Measurements from ENCODE around the gene FGF21. TPM values are rescaled to one million over a fixed set of nuclear protein-coding genes. Genes with fewer than 3 reads are reported as not detected.
"Not testable (repeated sequence)": the region's sequence is repeated elsewhere in the genome, so short reads cannot be mapped to it uniquely, and the experiment has no call there.

FGF21 gene
- polyA plus RNA-seq, 3 donors = not detected

DNA sequence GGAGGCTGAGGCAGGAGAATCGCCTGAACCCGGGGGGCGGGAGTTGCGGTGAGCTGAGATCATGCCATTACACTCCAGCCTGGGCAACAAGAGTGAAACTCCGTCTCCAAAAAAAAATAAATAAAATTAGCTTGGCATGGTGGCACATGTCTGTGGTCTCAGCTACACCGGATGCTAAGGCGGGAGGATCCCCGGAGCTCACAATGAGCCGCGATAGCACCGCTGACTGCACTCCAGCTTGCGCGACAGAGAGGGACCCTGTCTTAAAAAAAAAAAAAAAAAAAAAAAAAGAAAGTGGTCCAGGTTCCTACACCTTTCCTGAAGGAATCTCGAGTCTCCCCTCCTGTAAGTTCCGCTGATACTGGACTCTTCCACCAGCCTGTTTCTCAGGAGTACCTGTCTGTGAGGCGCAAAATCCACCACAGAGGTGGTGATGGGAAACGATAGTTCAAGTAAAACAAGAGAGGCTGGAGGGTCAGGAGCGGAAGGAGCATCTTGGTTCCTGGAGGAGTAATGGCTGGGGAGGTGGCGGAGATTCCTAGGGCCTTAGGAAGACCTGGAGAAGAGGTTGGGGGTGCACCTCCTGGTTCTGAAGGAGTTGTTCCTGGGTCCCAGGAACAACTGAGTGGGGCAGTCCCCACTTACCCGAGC, 3.4 kb upstream of the FGF21 start:
- no peak for DNase-seq

DNA sequence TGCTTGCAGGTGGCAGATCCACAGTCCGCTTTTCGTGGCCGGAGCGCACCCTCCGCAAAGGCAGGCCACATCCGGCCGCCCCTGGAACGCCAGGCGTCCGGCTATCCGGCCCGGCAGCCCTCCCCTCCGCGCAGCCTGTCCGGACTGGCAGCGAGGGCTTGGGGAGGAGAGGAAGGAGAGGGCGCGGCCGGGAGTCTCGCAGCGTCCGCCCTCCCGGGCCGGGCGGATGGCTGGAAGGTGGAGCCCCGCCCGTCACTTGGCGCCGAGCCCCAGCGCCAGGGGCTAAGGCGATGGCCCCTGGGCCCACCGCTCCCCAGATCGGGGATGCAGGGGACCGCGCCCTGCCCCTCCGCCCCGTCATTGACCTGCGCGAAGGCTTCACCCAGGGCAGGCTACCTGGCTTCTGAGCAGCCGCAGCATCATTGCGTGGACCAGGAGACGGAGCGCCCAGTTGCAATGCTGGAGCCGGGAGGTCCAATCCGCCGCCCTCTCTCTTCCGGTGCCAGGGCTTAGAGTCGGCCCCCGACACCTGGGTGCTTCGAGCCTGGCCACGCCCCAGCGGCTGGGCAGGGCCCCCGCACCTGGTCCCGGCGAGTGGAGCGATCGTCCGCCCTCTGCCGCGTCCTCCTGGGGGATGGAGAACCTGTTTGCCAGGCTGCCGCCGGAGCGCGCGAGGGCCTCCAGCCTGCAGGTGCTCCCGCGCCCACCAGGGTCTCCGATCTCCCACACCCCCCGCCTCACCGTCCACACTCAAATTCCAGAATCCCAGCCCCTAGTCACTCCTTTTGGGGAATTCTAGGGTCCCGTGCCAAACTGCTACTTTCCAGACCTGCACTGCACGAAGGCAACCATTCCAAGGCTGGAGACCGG, 2.6 kb upstream of the FGF21 start, which contains the start of gene FUT1:
Gene FUT1 (minus strand): TSS at position 146 of the 870 bp plus-strand sequence. CDS start 1,360 bp downstream, outside the sequence.
- peak; percentile 80 for DNase-seq

DNA sequence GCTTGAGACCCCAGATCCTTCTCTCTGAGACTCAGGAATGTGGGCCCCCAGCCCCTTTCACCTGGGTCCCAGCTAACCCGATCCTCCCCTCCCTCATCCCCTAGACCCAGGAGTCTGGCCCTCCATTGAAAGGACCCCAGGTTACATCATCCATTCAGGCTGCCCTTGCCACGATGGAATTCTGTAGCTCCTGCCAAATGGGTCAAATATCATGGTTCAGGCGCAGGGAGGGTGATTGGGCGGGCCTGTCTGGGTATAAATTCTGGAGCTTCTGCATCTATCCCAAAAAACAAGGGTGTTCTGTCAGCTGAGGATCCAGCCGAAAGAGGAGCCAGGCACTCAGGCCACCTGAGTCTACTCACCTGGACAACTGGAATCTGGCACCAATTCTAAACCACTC, 463 bp downstream of the FGF21 start:
- no peak for DNase-seq

DNA sequence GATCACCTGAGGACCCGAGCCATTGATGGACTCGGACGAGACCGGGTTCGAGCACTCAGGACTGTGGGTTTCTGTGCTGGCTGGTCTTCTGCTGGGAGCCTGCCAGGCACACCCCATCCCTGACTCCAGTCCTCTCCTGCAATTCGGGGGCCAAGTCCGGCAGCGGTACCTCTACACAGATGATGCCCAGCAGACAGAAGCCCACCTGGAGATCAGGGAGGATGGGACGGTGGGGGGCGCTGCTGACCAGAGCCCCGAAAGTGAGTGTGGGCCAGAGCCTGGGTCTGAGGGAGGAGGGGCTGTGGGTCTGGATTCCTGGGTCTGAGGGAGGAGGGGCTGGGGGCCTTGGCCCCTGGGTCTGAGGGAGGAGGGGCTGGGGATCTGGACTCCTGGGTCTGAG, 888 bp downstream of the FGF21 start:
- DNase-seq = no peak

DNA sequence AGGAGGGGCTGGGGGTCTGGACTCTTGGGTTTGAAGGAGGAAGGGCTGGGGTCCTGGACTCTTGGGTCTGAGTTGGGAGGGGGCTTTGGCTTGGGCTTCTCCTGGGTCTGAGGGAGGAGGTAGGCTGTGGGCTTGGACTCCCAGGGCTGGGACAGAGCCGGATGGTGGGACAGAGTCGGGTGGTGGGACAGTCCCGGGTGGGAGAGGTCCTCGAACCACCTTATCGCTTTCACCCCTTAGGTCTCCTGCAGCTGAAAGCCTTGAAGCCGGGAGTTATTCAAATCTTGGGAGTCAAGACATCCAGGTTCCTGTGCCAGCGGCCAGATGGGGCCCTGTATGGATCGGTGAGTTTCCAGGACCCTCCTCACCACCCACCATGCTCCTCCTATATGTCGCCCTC, 1.4 kb downstream of the FGF21 start:
- no peak for DNase-seq

DNA sequence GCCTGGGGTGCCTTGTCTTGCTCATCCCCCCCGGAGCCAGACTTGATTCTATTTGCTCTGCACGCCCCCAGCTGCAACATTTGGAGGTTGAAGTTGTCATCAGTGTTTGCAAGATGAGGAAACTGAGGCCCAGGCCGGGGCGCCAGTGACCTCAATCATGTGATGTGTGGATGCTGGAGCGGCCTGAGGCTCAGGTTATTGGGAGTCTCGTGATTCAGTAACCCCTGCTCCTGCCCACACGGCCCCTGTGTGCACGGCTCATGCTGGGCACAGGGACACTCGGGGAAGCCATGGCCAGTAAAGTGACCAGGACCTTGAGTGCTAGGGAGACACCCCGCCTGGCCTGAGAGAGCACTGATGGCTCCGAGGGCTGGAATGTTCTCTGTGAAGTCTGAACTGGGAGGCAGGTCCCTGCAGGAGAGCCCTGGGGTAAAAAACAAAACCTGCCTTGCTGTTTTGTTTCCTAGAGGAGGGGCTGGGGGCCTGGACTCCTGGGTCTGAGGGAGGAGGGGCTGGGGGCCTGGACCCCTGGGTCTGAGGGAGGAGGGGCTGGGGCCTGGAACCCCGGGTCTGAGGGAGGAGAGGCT, 1.9 kb downstream of the FGF21 start:
- no peak for DNase-seq

DNA sequence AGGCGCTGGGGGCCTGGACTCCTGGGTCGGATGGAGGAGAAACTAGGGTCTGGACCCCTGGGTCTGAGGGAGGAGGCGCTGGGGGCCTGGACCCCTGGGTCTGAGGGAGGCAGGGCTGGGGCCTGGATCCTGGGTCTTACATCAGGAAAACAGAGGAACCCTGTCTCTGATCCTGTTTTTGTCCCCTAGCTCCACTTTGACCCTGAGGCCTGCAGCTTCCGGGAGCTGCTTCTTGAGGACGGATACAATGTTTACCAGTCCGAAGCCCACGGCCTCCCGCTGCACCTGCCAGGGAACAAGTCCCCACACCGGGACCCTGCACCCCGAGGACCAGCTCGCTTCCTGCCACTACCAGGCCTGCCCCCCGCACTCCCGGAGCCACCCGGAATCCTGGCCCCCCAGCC, 2.4 kb downstream of the FGF21 start:
- no peak for DNase-seq

DNA sequence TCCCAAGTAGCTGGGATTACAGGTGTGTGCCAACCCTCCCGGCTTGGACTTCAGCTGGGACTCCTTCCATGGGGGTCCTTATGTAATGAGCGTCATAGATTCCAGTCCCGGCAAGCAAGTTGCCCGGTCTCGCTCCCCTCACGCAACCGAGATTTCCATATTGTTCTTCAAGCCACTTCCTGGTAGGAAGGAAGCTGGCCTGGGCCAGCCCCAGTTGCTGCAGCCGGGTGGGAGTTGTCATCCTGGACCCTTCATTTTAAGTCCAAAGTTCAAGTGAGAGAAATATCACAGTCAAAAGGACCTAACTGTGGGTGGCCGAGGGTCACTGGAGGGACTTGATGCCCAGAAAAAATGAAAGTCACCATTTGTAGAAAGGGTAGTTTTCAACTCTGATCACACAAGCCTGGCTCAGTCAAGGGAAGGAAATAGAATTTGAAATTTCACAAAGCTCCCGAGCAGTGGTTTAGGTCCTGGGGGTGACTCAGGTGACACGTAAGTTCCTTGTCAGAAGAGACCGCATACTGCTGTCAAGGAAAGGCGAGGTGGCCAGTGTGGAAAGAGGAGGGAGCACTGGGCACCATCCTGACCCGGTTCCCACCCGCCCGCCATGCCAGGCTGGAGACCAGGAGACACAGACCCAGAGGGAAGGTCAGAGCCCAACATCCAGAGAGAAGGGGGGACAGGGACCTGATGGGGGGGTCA, 5.3 kb downstream of the FGF21 start:
- no peak for DNase-seq

DNA sequence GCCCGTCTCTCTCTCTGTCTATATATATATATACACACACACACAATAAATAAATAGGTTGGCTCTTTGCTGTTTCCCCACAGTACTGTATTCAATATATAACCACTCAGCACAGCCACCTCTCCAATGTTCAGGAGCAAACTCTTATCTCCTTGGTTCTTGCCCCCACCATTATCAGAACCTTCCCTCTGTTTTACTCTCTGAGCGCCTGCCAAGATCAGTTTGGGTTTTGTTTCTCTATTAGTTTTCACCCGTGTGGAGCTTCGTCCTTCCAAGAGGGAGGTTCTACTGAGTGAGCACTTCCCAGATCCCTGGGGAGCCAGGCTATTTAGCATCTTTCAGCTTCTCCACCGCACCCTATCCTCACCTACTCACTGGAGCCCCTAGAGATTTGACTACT, 10.5 kb downstream of the FGF21 start:
- DNase-seq = not testable (repeated sequence)

DNA sequence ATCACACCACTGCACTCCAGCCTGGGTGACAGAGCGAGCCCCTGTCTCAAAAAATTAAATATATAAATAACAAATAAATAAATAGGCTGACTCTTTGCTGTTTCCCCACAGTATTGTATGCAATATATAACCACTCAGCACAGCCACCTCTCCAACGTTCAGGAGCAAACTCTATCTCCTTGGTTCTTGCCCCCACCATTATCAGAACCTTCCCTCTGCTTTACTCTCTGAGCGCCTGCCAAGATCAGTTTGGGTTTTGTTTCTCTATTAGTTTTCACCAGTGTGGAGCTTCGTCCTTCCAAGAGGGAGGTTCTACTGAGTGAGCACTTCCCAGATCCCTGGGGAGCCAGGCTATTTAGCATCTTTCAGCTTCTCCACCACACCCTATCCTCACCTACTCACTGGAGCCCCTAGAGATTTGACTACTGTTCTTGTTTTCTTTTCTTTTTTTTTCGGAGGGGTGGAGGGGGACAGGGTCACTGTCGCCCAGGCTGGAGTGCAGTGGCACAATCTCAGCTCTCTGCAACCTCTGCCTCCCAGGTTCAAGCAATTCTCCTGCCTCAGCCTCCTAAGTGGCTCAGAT, 12.9 kb downstream of the FGF21 start:
- not testable (repeated sequence) for DNase-seq

DNA sequence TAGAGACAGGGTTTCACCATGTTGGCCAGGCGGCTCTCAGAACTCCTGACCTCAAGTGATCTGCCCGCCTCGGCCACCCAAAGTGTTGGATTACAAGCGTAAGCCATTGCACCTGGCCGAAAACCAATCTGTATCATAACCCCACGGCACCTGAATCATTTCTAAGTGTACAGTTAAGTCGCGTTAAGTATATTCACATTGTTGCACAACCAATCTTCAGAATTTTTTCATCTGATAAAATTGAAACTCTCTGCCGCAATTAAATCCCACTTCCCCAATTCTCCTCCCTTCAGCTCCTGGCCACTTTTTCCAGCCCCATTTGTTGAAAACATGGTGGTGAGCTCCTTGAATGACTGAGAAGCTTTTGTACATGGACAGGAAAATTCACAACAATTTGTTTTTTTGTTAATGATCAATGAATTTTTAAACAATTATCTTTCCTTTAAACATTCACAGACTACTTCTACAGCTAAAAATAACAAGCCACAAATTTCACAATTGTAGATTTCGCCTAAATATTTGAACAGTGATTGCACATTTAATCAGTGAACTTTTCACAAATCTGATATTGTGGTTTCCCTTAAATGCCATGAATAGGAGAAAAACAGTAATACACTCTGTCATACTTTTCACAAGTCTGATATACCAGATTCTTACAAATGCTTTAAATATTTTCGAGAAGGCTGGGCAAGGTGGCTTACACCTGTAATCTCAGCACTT, 13.8 kb downstream of the FGF21 start:
- DNase-seq = no peak

DNA sequence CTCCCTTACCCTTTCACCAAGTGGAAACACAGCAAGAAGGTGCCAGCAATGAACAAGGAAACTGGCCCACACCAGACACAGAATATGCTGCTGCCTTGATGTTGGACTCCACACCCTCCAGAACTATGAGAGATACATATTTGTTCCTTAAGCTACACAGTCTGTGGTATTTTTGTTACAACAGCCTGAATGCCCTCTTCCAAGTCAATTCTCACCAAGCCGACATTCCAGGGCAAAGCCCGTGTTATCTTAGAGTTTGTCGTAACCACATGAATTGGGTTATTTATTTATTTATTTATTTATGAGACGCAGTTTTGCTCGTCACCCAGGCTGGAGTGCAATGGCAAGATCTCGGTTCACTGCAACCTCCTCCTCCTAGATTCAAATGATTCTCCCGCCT, 14.9 kb downstream of the FGF21 start:
- no peak for DNase-seq

DNA sequence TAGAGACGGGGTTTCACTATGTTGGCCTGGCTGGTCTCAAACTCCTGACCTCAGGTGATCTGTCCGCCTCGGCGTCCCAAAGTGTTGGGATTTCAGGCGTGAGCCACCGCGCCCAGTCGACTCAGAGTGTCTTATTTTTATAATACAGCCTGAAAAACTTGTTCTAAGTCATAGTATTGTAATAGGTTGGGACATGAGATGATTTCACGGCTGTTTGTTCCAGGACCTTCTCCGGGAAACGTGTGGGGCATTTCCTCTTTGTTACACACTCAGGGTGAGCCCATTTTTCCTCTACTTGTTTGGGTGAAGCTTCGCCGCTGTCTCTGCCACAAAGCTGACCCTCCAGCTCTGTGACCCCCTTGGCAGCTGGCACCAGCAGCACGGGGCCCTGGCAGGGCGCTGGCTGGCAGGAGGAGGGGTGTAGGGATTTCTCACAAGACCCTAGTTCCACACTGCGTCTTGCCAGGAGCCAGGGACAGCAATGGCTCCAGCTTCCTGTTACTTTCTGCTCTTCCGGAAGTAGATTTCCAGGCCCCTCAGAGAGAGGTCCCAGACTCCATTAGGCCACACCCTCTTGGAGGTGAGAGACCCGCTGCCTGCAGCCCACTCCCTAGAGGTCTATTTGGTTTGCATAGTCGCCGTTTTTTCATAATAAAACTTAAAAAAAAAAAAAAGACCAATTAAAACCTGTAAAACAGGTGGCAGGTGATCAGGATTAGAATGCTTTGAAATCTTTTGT, 15.6 kb downstream of the FGF21 start:
- no peak for DNase-seq

DNA sequence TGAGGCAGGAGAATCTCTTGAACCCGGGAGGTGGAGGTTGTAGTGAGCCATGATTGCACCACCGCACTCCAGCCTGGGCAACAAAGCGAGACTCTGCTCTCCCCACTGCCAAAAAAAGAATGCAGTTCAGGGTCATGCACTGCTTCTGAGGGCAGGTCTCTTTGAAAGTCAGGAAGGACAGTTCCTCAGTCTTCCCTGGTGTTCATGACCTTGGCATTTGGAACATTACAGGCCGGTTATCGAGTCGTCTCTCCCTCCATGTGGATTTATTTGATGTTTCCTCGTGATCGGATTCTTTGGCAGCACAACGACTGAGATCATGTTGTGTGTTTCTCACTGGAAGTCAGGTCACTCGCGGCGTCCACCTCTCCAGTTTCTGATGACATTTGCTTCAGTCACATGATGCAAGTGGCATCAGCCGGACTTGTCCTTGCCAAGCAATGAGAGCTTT, 17.2 kb downstream of the FGF21 start:
- DNase-seq = no peak

DNA sequence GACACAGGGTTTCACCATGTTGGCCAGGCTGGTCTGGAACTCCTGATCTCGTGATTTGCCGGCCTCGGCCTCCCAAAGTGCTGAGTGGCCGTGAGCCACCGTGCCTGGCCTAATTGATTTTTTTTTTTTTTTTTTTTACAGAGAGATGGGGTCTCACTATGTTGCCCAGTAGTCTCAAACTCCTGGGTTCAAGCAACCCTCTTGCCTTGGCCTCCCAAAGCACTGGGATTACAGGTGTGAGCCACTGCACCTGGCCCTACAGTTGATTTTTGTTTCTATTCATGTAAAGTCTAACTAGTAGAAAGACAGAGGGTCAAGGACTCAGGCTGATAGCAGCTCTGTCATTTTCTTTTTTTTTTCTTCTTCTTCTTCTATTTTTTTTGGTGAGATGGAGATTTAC, 21.8 kb downstream of the FGF21 start:
- no peak for DNase-seq

DNA sequence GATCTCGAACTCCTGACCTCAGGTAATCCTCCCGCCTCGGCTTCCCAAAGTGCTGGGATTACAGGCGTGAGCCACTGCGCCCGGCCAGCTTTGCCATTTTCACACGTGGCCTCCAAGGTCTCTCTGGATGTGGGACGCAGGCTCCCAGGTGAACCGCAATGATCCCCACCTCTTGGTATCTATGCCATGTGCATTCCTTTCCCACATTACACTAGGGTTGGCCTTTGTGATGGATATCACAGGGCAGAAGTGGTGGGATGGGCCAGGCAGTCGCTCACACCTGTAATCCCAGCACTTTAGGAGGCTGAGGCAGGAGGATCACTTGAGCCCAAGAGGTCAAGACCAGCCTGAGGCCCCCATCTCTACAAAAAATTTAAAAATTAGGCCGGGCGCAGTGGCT, 22.4 kb downstream of the FGF21 start:
- DNase-seq = no peak

DNA sequence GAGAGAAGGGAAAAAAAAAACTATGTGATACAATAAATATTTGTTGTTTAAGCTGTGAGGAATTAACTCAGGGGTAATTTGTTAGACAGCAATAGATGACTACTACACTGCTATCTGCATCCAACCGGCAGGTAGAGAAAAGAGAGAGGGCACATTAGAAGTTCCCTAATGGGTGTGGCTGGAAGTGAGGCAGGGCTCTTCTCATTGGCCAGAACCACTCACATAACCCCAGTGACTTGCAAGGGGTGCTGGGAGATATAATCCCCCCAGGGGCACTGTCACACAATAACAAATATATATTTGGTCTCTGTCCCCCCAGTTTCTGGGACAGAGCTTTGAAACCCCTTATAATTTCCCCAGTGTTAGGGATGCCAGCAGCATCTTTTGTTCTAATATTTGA, 24.3 kb downstream of the FGF21 start:
- DNase-seq = no peak

DNA sequence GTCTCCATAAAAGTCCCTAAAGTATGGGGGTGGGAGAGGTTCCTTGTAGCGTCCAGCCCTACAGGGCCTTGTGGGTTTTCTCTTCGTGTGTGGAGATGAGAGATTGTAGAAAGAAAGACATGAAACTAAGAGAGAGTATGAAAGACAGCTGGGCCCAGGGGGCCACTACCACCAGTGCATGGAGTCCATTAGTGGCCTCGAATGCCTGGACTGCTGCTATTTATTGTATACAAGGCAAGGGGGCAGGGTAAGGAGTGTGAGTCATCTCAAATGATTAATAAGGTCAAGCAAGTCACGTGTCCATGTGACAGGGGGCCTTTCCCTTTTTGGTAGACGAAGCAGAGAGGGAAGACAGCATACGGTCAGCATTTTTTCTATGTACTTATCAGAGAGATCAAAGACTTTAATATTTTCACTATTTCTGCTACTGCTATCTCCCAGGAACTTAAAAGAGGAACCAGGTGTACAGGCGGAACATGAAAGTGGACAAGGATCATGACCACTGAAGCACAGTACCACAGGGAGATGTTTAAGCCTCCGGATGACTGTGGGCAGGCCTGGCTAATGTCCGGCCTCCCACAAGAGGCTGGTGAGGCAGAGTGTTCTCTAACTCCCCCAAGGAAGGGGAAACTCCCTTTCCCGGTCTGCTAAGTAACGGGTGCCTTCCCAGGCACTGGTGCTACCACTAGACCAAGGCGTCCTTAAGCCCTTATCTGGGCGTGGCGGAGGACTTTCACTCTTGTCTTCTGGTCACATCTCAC, 25.5 kb downstream of the FGF21 start:
- DNase-seq = no peak

DNA sequence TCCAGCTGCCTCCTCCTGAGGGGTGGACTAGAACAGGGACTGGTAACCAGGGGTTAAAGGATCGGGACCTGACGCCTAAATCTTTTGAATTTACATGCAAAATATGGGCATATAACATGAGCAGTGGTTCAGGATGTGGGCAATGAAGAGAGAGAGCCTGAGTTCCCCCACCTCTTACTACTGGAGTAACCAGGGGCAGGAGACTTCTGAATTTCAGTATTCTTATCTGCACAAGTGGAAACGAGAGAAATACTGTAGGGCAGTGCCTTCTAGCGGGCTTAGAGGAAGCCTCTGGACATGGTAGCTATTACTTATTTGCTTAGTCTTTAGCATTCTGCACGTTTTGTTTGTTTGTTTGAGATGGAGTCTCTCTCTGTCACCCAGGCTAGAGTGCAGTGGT, 29.2 kb downstream of the FGF21 start:
- DNase-seq = no peak

DNA sequence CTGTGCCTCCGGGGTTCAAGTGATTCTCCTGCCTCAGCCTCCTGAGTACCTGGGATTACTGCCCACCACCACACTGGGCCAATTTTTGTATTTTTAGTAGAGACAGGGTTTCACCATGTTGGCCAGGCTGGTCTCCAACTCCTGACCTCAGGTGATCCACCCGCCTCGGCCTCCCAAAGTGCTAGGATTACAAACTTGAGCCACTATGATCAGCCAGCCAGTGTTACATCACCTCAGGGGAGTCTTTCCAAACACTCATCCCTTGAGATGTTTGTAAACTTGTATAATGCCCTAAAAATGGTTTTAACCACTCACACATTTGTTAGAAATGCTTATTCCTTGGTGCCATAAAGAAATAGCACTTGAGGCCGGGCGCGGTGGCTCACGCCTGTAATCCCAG, 31.1 kb downstream of the FGF21 start:
- not testable (repeated sequence) for DNase-seq

Data from renal pelvis (tissue), 4 donors.